ENCODE results near the gene MLC1. TPM values are rescaled to one million over a fixed set of nuclear protein-coding genes. Genes with fewer than 3 reads are reported as not detected.

MLC1 gene
- total and polyA plus RNA-seq, 10 of the 15 experiments (the other 5 are each of a cell fraction or from before 2014, with no cell fraction given): 0.03 to 0.15 (median 0.07) TPM; not detected in 7

- Histone ChIP-seq H4K20me1 (ENCODE audit: control insufficient read depth, insufficient read depth) (no peaks in the 10 kb centered on the region), H3K36me3 (ENCODE audit: control insufficient read depth in 2 of 2, insufficient read depth in 2 of 2, low read length in 1 of 2) (no peaks in the 10 kb centered on the region), H2AFZ (ENCODE audit: control insufficient read depth, low read depth, low read length) (no peak overlapping the region), H3K9me3 (replicated peaks; ENCODE audit: control insufficient read depth, insufficient read depth, low read length) (no peaks in the 10 kb centered on the region; the same call in 2 of the 3 replicates), H3K27me3 (replicated peaks in 1 of 2; ENCODE audit: control insufficient read depth in 2 of 2, insufficient read depth in 2 of 2, low read length in 1 of 2) (no peaks in the 10 kb centered on the region; a peak in 3 of 4 replicates), H3K27ac (ENCODE audit: control insufficient read depth, insufficient read depth) (no peak overlapping the region), H3K4me1 (ENCODE audit: control insufficient read depth, insufficient read depth, low read length) (no peaks in the 10 kb centered on the region), H3K4me2 (ENCODE audit: control insufficient read depth, insufficient read depth) (no peak overlapping the region), H3K4me3 (no peak overlapping the region), H3K79me2 (ENCODE audit: control insufficient read depth, insufficient read depth, low read length) (no peaks in the 10 kb centered on the region), H3K9ac (ENCODE audit: control insufficient read depth, insufficient read depth, low read length) (no peak overlapping the region)
- SMC1A ChIA-PET (ENCODE audit: uncharacterized antibody, unreplicated experiment): no interaction called here
- ATAC-seq (no peak), DNase-seq (ENCODE audit: low read depth, low spot score) (no peak), FAIRE-seq (no peak)
- BruUV-seq (replicated peaks): no TSS peak
- POLR2A ChIA-PET: interaction anchor here (0.6 kb wide), 1 partner anchor 23 kb away, joined by 4 read pairs; no protein-coding TSS in a partner anchor
- CTCF ChIA-PET: interaction anchor here (0.6 kb wide), 1 partner anchor 77 kb away, joined by 3 read pairs; no protein-coding TSS in a partner anchor
- RAD21 ChIA-PET (ENCODE audit: unreplicated experiment): no interaction called here
- in situ Hi-C loops (cut with MboI): loop anchor here (5.0 kb wide), 1 partner anchor 52 kb away; no protein-coding TSS in a partner anchor
- intact Hi-C loops (cut with micrococcal nuclease; ENCODE audit: unreplicated experiment): no loop called here
- WGBS (ENCODE audit: insufficient coverage, insufficient replicate concordance, low lambda C conversion rate, missing lambda C conversion rate): 65% methylated on average over 10 of the region's 10 CpGs
- no peak for TF ChIP-seq NR2C1 (IDR thresholded peaks at IDR 0.05)
- TF ChIP-seq NKRF (conservative IDR thresholded peaks at IDR 0.05): no peak
- no peak for TF ChIP-seq E4F1 (IDR thresholded peaks at IDR 0.05; ENCODE audit: borderline replicate concordance, partially characterized antibody)
- TF ChIP-seq ETV6 (conservative IDR thresholded peaks at IDR 0.05 in 1 of 2, IDR thresholded peaks at IDR 0.05 in 1 of 2; ENCODE audit: borderline replicate concordance in 1 of 2, low read depth in 1 of 2): no peak
- no peak for TF ChIP-seq NR2F1 (conservative IDR thresholded peaks at IDR 0.05)
- no peak for TF ChIP-seq SRF (IDR thresholded peaks at IDR 0.05; ENCODE audit: low read depth in 2 of 2, low read length in 2 of 2)
- TF ChIP-seq CUX1 (IDR thresholded peaks at IDR 0.05; ENCODE audit: insufficient replicate concordance, low read depth, low read length): no peak
- no peak for TF ChIP-seq PML (IDR thresholded peaks at IDR 0.05; ENCODE audit: low read length)
These were observed 44.0 kb upstream of the MLC1 start for GRCh38 chr22:50129121-50129736.

All from GM12878 (cell line).